Right renal cortex interstitium (tissue), 3 donors: ENCODE measurements around the gene PGAP3. TPM values are rescaled to one million over a fixed set of nuclear protein-coding genes. Genes with fewer than 3 reads are reported as not detected.
A peak's percentile ranks its signal among the peaks of the same experiment; 100 is the strongest.
"Not testable (repeated sequence)": the region's sequence is repeated elsewhere in the genome, so short reads cannot be mapped to it uniquely, and the experiment has no call there.

Experiments
- DNase-seq, 3 donors: peaks; one replicate each; pipeline ENCODE4 v3.0.0-alpha.2; 2013; ENCODE audit warnings: low read depth in 3 of 3, low spot score in 2 of 3
- polyA plus RNA-seq, 3 donors: library from polyadenylated mRNA; unstranded; fragments of 120-200 nt; gene quantifications; one replicate each; pipeline ENCODE4 v1.2.1, GENCODE V29; 2013; ENCODE audit not compliant: insufficient read length in 3 of 3

Gene PGAP3
- polyA plus RNA-seq, 3 donors = 32.5 to 39.4 (median 37.9) TPM

- DNase-seq = peak in 2 of 3 donors; percentile 64 to 78
These were observed 11.9 kb upstream of the PGAP3 start, which contains the start of gene ERBB2 for GRCh38 chr17:39699818-39700147. Gene ERBB2, plus strand, starts transcription at chr17:39700064. Its CDS starts 175 bp downstream, at chr17:39700239.

- DNase-seq = not testable (repeated sequence)
These were observed 11.4 kb upstream of the PGAP3 start for GRCh38 chr17:39699157-39699817.

DNA sequence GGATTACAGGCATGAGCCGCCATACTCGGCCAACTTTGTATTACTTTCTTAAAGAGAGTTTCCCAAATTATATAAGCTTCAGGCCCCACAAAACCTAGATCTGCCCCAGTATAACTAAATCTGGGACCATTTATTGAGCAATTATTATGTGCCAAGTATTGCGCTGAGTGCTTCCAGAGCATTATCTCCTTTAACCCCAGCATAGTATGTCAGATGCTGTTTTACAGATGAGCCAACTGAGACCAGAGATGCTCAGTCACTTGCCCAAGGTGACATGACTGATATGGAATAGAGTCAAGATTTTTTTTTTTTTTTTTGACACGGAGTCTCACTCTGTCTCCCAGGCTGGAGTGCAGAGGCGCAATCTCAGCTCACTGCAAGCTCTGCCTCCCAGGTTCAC, 10.1 kb upstream of the PGAP3 start:
- no peak for DNase-seq

GRCh38 chr17:39696731-39697130, 8.9 kb upstream of the PGAP3 start:
- no peak for DNase-seq

GRCh38 chr17:39695089-39695474, 7.2 kb upstream of the PGAP3 start:
- no peak for DNase-seq

DNA sequence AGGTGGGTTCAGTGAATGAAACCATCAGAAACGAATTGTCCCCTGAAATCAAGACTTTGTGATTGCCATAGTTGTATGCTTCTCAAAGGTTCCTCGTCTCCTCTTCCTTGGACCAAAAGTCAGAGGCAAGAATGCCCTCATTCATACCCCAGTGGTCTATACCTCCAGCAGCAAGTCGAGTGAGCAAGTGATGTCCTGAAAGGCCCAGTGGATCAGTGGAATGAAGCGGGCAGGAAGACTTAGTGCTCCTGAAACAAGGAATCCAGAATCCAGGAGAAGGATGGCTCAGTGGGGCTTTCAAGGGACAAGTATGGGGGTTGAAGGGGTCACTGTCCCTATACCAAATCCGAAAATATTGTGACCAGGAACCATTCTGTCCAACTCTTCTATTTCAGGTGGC, 6.7 kb upstream of the PGAP3 start:
- no peak for DNase-seq

DNA sequence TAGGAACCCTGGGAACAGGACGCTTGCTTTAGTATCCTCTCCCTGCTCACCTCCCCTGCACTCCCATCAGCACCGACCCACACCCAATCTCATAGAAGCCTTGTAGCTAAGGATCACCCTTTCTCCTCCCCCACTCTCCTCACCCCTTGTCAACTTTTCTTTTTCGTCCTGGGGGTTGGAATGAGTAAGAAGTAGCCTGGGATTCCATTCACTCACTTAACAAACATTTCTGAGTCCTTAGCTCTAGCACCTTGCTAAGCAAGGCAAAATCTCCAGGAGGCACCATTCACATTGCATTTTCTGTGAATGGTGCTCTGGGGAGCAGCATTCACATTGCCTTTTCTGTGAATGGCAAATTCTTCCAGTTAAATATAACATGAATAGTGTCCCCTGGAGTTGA, 1.1 kb upstream of the PGAP3 start:
- no peak for DNase-seq

DNA sequence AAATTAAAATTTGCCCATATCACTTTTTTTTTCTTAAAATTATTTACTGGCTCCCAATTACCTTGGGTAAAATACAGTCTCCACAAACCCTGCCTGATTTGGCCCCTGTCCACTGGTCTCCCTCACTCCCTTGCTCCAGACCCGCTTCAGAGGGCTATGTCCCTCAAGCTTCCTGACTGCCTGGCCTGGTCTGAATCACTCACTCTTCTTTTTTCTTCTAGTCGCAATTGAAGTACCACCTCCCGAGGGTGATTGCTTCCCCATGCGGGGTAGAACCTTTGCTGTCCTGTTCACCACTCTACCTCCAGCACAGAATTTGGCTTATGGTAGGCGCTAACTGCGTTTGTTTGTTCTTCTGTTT, 598 bp upstream of the PGAP3 start:
- no peak for DNase-seq

DNA sequence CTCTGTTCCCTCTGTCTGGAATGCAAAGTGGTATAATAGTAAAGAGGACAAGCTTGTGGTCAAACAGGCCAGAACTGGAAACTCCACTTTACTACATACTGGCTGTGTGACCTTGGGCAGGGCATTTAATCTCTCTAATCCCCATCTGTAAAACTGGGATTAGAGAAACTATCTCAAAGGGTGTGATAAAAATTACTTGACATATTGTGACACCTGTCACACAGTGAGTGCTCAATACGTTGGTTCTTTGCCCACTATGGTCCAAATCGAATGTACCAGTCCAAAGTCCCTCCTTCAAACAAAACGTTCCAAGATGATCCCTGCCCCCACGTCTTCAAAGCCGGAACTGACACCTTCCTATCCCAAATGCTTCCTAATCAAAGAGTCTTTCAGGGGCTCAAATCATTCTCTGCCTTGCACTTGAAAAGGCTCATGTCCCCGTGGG, 734 bp downstream of the PGAP3 start:
- no peak for DNase-seq

DNA sequence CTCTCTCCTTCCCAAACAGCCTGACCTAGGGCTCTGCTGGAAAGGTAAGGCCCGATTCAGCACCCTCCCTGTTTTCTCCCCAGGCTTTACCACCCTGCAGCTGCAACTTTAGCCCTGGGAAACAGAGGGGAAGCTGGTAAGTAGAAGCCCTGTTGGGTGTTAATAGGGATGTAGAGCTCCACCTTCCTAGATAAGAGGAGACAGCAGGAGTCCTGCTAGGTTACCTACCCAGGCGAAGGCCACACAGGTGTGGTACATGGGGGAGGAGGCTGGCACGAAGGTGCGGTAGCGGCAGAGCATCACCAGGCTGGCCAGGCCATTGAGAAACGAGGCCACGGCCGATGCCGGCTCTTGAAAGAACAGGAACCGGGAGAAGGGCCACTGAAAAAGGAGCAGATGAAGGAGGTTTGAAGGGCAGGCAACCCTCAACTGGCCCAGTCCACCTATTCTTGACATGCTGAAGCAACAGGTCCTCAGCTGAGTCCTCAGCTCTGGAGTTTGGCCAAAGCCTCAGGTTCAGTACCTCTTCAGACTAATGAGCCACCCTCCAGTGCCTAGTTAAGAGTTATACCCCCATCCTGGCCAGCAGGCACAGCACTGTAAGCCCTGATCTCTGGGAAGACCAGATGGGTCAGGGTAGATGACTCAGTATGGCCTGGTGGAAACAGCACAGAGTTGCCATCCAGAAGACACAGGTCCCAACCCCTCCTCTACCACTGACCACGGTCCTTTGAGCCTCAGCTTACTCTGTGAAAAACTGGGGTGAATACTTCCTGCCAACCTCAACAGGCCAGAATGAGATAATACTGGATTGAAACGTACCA, 3.3 kb downstream of the PGAP3 start:
- DNase-seq = no peak

DNA sequence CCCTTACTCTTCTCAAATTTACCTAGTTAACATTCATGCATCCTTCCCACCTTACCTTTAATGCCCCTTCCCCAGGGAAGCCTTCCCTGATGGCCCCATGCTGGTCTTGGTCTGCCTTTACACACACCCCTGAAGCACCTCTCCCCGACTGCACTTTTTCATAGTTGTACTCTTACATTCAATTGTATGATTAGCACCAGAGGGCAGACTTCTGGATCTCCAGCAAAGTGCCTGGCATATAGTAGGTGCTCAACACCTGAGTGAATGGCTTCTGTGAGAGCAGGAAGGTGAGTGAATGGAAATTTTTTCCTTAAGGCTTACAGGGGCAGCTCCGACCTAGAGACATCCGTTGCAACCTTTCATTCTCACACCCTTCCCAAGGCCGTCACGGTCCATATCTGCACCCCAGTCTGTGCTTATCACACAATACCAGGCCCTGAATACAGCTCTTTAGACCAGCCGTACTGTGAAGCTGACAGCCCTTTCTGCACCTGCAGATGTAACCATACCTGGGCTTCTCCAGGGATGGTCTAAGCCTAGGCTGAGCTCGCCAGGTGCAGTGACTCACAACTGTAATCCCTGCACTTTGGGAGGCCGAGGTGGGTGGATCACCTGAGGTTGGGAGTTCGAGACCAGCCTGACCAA, 4.4 kb downstream of the PGAP3 start:
- DNase-seq = no peak

DNA sequence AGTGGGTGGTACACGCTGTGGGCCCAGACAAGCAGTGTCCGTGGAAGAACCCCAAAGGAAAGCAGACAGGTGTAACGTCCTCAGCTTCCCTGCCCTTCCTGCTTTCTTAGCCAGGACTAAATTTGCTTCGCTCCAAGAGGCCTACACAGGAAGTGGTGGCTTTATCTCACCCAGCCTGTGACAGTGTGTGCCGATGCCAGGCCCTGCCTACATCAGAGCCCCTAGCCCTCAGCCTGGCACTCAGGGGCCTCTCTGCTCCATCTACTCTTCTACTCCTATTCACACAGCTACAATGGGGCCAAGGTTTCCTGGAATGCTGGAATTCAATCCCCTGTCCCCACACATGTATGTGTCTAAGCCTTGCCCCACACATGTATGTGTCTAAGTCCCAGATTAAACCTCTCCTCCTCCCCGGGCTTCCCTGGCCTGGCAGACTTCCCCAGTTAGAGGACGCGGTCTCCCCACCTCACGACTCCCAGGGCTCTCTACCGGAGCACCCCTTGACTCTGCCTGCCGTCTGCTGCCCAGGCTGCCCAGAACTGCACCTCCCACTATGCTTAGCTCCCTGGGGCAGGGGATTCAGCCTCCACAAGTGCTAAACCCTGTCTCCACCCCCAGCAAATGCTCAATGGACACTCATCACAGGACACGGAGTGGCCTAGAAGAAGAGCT, 8.2 kb downstream of the PGAP3 start:
- DNase-seq = no peak

DNA sequence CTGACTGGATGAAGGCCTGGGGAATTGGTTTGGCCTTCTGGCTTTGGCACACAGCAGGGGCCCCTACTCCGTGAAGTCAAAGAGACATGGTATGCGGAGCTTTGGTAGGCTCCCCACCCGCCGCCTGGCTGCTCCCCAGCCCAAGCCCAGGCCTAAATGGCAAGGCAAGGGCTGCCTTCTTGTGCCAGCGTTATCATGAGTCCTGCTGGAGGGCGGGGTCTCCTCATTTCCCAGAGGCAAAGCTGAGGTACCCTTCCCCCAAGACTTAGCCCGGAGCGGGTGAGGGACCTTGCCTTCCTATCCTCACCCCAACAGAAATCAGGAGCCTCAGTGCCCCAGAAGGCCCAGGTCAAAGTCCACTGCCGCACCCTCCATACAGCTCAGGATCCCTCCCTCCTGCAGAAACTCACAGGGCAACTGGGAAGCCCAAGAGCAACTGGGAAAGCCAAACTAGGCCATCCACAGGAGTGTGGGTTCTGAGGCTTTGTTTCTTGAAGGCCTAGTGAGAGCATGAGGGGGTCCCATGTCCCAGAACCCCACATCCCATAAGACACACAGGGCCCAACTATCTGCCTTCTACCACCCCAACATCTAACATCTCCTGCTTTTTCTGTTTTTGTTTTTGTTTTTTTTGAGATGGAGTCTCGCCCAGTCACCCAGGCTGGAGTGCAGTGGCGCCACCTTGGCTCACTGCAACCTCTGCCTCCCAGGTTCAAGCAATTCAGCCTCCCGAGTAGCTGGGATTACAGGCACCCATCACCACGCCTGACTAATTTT, 9.3 kb downstream of the PGAP3 start:
- no peak for DNase-seq

DNA sequence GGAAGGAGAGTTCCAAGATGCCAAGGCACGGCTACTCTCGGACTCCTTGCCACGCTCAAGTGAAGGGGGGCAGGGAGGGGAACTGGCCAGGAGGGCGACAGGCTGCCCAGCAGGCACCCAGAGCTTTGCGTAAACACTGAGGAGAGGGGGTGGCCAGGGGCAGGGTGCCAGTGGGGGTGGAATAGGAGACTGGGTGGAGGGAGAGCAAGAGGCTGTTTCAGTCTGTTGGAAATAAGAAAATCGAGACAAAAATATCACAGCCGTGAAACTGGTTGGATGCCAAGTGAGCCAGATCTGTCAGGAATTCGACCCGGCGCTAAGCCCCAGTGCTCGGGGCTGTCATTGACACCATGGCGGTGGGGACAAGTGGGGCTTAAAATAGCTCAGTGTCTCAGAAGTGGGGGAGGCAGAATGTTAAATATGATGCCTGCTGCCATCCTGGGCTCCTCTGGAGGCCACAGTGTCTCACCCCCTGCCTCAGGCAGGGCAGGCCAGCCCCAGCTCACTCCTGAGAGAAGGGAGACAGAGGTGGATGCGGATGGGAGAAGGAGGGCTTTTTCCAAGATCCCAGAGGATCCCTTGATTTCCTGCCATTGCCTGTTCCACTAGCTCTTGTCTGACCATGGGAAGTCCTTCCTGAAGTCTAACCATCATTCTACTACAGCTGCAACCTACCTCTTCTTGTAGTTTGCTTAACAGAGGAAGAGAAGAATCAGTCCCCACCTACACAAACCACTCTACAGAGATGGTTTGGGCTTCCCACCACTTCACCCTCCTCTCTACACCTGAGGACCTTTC, 10.1 kb downstream of the PGAP3 start:
- no peak for DNase-seq

GRCh38 chr17:39677072-39677471, 10.8 kb downstream of the PGAP3 start:
- no peak for DNase-seq

- DNase-seq = no peak
These were observed 11.5 kb downstream of the PGAP3 start for GRCh38 chr17:39676198-39676819.

DNA sequence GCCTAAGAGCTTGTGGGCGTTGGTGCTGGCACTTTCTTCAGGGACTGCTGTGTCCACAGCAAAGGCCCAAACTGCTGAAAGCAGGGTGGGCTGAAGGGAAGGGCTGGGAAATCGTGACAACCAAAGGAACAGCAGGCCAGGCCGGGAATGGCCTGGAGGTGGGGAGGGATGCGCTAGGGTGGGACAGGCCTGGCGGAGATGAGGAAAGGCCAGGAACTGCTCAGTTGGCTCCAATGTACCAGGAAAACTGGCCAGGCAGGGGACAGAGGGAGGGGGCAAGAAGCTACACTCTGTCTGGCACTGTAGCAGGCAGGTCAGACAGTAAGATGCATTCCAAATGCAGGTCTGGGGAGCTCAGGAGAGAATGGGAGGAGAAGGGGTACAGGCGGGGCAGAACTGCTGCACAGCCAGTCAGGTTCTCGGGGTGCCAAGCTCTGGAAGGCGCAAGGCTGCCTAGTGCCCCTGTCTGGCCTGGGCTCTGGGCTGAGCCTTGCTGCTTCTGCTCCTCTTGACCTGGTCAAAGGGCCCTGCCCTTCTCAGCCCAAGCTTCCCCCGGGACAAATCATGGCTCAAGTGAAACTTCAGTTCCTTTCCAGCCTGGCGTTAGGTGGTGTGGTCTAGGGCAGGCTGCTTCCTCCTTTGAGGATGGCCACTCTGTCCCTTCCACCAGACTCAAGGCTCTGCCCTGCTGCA, 12.3 kb downstream of the PGAP3 start:
- no peak for DNase-seq

DNA sequence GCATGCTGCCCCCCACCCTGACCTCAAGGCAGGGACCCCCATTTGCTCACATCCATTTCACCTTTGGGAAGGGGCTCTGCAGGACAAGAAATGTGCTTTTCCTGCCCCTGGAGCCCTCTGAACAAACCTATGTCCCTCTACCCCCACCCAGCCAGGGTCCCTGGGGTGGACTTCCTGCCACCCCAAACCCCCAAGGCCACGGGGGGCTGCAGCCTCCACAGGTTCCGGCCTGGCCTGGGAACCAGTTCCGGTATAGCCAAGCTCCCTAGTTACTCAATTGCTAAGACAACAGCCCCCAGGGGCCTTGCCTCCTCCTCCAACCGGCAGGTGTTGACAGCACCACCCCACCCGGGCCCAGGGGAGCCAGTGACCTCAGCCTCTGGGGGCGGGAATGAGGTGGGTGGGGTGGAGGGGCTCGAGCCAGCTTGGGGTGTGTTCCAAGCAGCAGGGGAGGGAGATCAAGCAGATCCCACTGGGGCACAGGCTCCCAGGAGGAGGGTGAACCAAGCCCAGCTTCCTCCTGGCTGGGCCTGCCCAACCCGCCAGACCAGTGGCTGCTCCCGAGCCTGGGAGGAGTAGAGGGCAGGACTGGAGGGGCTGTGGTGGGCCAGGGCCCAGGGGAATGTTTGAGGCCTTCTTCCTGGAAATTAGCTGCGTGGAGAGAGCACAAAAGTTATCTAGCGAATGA, 13.0 kb downstream of the PGAP3 start:
- DNase-seq = no peak
